Lower lobe of right lung (tissue), 2 donors: ENCODE results near the gene C5orf34. TPM values are rescaled to one million over a fixed set of nuclear protein-coding genes. Genes with fewer than 3 reads are reported as not detected.
"Not testable (repeated sequence)": the region's sequence is repeated elsewhere in the genome, so short reads cannot be mapped to it uniquely, and the experiment has no call there.

Experiments
- ATAC-seq, 2 donors: fragments of 200-7000 bp; cut with Tn5 transposase; one replicate each; pipeline ENCODE4 v1.9.1; 2020 to 2022; ENCODE audit warnings: mild to moderate bottlenecking in 2 of 2, moderate library complexity in 2 of 2
- DNase-seq: peaks from one replicate; pipeline ENCODE4 v3.0.0-alpha.2; 2020
- H3K27ac ChIP-seq: fragments of 200-600 bp; one replicate; pipeline ENCODE4 v1.8.0; 2022
- H3K27me3 ChIP-seq: fragments of 200-600 bp; one replicate; pipeline ENCODE4 v1.8.0; 2022; ENCODE audit warnings: low read depth
- H3K36me3 ChIP-seq: fragments of 200-600 bp; one replicate; pipeline ENCODE4 v1.8.0; 2022; ENCODE audit warnings: mild to moderate bottlenecking
- H3K4me1 ChIP-seq: fragments of 200-600 bp; one replicate; pipeline ENCODE4 v1.8.0; 2022
- H3K4me3 ChIP-seq: fragments of 200-600 bp; one replicate; pipeline ENCODE4 v1.8.0; 2022; ENCODE audit warnings: mild to moderate bottlenecking
- H3K9me3 ChIP-seq: fragments of 200-600 bp; one replicate; pipeline ENCODE4 v1.8.0; 2022
- CTCF ChIP-seq: fragments of 200-600 bp; IDR thresholded peaks from one replicate; pipeline ENCODE4 v1.8.0; 2022; ENCODE audit warnings: antibody characterized with exemption, mild to moderate bottlenecking
- intact Hi-C: fragments of 100-400 bp; cut with DNase I; formaldehyde crosslinking; loops from one replicate; pipeline ENCODE4 v1.11.0; 2022
- total RNA-seq: library from RNA; stranded (reverse); fragmentation: NEBNext Ultra II Directional; extraction: Animal tissue kit (Norgen Biotek cat#: 25700); gene quantifications from one replicate; pipeline ENCODE4 v1.2.1, GENCODE V29; 2021
- donor health status: DM: no; HTN: yes; CAD: no; lungs with severe emphysema.

C5orf34 gene
- total RNA-seq, 1 donor from 2014 or later, result 1.4 TPM

DNA sequence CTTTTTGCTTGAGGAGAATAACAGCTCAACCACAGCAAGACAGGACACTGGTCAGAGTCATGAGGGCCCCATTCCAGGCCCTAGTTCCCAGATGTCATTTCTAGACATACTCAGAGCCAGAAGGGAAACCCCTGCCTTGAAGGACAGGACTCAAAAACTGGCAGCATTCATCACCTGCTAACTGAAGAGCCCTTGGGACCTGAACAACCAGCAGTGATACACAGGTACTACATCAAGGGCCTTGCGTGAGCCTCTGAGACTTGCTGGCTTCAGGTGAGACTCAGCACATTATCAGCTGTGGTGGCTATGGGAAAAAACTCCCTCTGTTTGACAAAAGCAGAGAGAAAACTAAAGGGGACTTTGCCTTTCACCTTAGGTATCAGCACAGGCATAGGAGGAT is 53.9 kb downstream of the C5orf34 start:
- no peak overlapping the region for H3K27ac ChIP-seq
- DNase-seq, result no peak
- H3K27me3 ChIP-seq, result no peaks in the 10 kb centered on the region

DNA sequence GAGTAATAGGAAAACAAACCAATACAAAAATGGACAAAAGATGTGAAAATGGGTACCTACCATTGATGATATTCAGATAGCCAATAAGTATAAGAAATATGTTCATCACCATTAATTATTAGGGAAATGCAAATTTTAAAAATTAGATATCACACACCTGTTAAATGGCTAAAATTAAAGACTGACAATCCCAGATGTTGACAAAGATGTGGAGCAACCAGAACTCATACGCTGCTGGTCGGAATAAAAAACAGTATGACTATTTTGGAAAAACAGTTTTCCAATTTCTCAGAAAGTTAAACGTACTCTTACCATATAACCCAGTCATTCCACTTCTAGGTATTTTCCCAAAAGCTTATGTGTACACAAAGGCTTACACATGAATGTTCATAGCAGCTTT is 58.4 kb downstream of the C5orf34 start:
- Histone ChIP-seq H3K27ac (no peak overlapping the region), H3K9me3 (peaks cover 3% of the 10 kb centered on the region), H3K4me1 (no peaks in the 10 kb centered on the region), H3K4me3 (no peak overlapping the region), H3K36me3 (no peaks in the 10 kb centered on the region), H3K27me3 (no peaks in the 10 kb centered on the region)
- intact Hi-C loops, result no loop called here
- DNase-seq, result no peak
- no peak for TF ChIP-seq CTCF
- ATAC-seq, result no peak

More for the DNA sequence above, 53.9 kb downstream of the C5orf34 start:
- Histone ChIP-seq H3K4me3 (no peak overlapping the region), H3K9me3 (peaks cover 5% of the 10 kb centered on the region), H3K4me1 (no peaks in the 10 kb centered on the region), H3K36me3 (no peaks in the 10 kb centered on the region)
- no peak for TF ChIP-seq CTCF
- intact Hi-C loops, result no loop called here
- ATAC-seq, result peak in 1 of 2 donors; percentile 29

- H3K36me3 ChIP-seq, H3K4me3 ChIP-seq, H3K27me3 ChIP-seq, H3K27ac ChIP-seq, H3K4me1 ChIP-seq, H3K9me3 ChIP-seq, ATAC-seq, DNase-seq, intact Hi-C loops: not testable (repeated sequence)
Observed at GRCh38 chr5:43441575-43441974, 73.4 kb downstream of the C5orf34 start.

- Histone ChIP-seq H3K4me3 (no peak overlapping the region), H3K4me1 (peaks cover 12% of the 10 kb centered on the region), H3K9me3 (no peaks in the 10 kb centered on the region), H3K27me3 (no peaks in the 10 kb centered on the region), H3K27ac (no peak overlapping the region), H3K36me3 (no peaks in the 10 kb centered on the region)
- ATAC-seq, result peak; percentile 27 to 59
- TF ChIP-seq CTCF, result no peak
- intact Hi-C loops, result no loop called here
- DNase-seq, result no peak
Observed at GRCh38 chr5:43437062-43437660, 77.8 kb downstream of the C5orf34 start.

Other genes starting within 250 kb of the C5orf34 start
- 119 TPM for gene HMGCS1, start 201.7 kb downstream of the C5orf34 start, total RNA-seq
- gene CCL28, start 102.8 kb downstream of the C5orf34 start, total RNA-seq, result 7.7 TPM
- gene TMEM267, start 31.3 kb downstream of the C5orf34 start, total RNA-seq, result 12.7 TPM
- 71.9 TPM for gene PAIP1, start 41.9 kb upstream of the C5orf34 start, total RNA-seq
- gene NNT, start 88.0 kb upstream of the C5orf34 start, total RNA-seq, result 70.9 TPM